MG63 (cell line): ENCODE measurements around the gene KRT2. TPM values are rescaled to one million over a fixed set of nuclear protein-coding genes. Genes with fewer than 3 reads are reported as not detected.
"Not testable (repeated sequence)": the region's sequence is repeated elsewhere in the genome, so short reads cannot be mapped to it uniquely, and the experiment has no call there.

Experiments
- DNase-seq: peaks from one replicate; pipeline ENCODE4 v3.0.0-alpha.2; 2020
- H3K27me3 ChIP-seq: fragments of 250-450 bp; sonication (Bioruptor Pico); 2 replicates; pipeline ENCODE4 v1.5.1; 2020; ENCODE audit warnings: mild to moderate bottlenecking, moderate library complexity
- H3K36me3 ChIP-seq: fragments of 250-450 bp; sonication (Bioruptor Pico); 2 replicates; pipeline ENCODE4 v1.5.1; 2020; ENCODE audit warnings: mild to moderate bottlenecking, moderate library complexity
- H3K4me3 ChIP-seq: fragments of 250-450 bp; sonication (Bioruptor Pico); 2 replicates; pipeline ENCODE4 v1.5.1; 2020; ENCODE audit warnings: mild to moderate bottlenecking, moderate library complexity
- H3K9me3 ChIP-seq: fragments of 250-450 bp; sonication (Bioruptor Pico); 2 replicates; pipeline ENCODE4 v1.5.1; 2020; ENCODE audit warnings: mild to moderate bottlenecking, moderate library complexity
- total RNA-seq: library from RNA; depleted of rRNA; stranded (reverse); fragments of >200 nt; shearing (Covaris generic); gene quantifications from 2 replicates; pipeline ENCODE4 v1.2.3, GENCODE V29; 2014; ENCODE audit warnings: low replicate concordance

The KRT2 gene
- total RNA-seq, 1 experiment from 2014 or later, result not detected

GRCh38 chr12:52673713-52674432 lies 21.9 kb upstream of the KRT2 start:
- DNase-seq, result no peak
- H3K4me3 ChIP-seq, result no peak overlapping the region
- H3K36me3 ChIP-seq, result no peaks in the 10 kb centered on the region
- no peaks in the 10 kb centered on the region for H3K9me3 ChIP-seq
- H3K27me3 ChIP-seq, result peaks cover 9% of the 10 kb centered on the region

- no peak for DNase-seq
- no peaks in the 10 kb centered on the region for H3K9me3 ChIP-seq
- H3K4me3 ChIP-seq, result no peak overlapping the region
- no peaks in the 10 kb centered on the region for H3K36me3 ChIP-seq
- H3K27me3 ChIP-seq, result peaks cover 3% of the 10 kb centered on the region
Observed at GRCh38 chr12:52673217-52673616, 21.2 kb upstream of the KRT2 start.

GRCh38 chr12:52672321-52672933 lies 20.4 kb upstream of the KRT2 start:
- DNase-seq, result no peak
- no peak overlapping the region for H3K4me3 ChIP-seq
- 0 out of 2 replicates have a peak, but pooled peaks cover 2% of the 10 kb centered on the region for H3K27me3 ChIP-seq
- no peaks in the 10 kb centered on the region for H3K36me3 ChIP-seq
- H3K9me3 ChIP-seq, result no peaks in the 10 kb centered on the region

- no peak overlapping the region for H3K4me3 ChIP-seq
- 0 out of 2 replicates have a peak, but pooled peaks cover 2% of the 10 kb centered on the region for H3K27me3 ChIP-seq
- no peaks in the 10 kb centered on the region for H3K9me3 ChIP-seq
- H3K36me3 ChIP-seq, result no peaks in the 10 kb centered on the region
- DNase-seq, result no peak
Observed at GRCh38 chr12:52670961-52671360, 18.9 kb upstream of the KRT2 start.

- H3K4me3 ChIP-seq, result no peak overlapping the region
- no peaks in the 10 kb centered on the region for H3K36me3 ChIP-seq
- no peaks in the 10 kb centered on the region for H3K9me3 ChIP-seq
- 0 out of 2 replicates have a peak, but pooled peaks cover 2% of the 10 kb centered on the region for H3K27me3 ChIP-seq
- DNase-seq, result no peak
Observed at GRCh38 chr12:52670506-52670905, 18.5 kb upstream of the KRT2 start.

GRCh38 chr12:52669941-52670340 lies 17.9 kb upstream of the KRT2 start:
- H3K4me3 ChIP-seq, H3K36me3 ChIP-seq, H3K9me3 ChIP-seq, DNase-seq, H3K27me3 ChIP-seq: not testable (repeated sequence)

GRCh38 chr12:52669426-52669825 lies 17.4 kb upstream of the KRT2 start:
- Histone ChIP-seq H3K36me3 (no peaks in the 10 kb centered on the region), H3K27me3 (0 out of 2 replicates have a peak, but pooled peaks cover 2% of the 10 kb centered on the region), H3K9me3 (no peaks in the 10 kb centered on the region), H3K4me3 (no peak overlapping the region)
- DNase-seq, result no peak

- H3K36me3 ChIP-seq, result no peaks in the 10 kb centered on the region
- no peak overlapping the region for H3K4me3 ChIP-seq
- no peak for DNase-seq
- no peaks in the 10 kb centered on the region for H3K9me3 ChIP-seq
- H3K27me3 ChIP-seq, result 0 out of 2 replicates have a peak, but pooled peaks cover 2% of the 10 kb centered on the region
Observed at GRCh38 chr12:52667931-52668330, 15.9 kb upstream of the KRT2 start.

- Histone ChIP-seq H3K4me3 (no peak overlapping the region), H3K27me3 (no peaks in the 10 kb centered on the region; the same call in 1 of the 2 replicates), H3K36me3 (no peaks in the 10 kb centered on the region), H3K9me3 (no peaks in the 10 kb centered on the region)
- no peak for DNase-seq
Observed at GRCh38 chr12:52667509-52667908, 15.5 kb upstream of the KRT2 start.

GRCh38 chr12:52666471-52666870 lies 14.5 kb upstream of the KRT2 start:
- no peak for DNase-seq
- Histone ChIP-seq H3K36me3 (no peaks in the 10 kb centered on the region), H3K27me3 (no peaks in the 10 kb centered on the region; the same call in 1 of the 2 replicates)

GRCh38 chr12:52663420-52663819 lies 11.4 kb upstream of the KRT2 start:
- no peaks in the 10 kb centered on the region for H3K36me3 ChIP-seq
- no peak overlapping the region for H3K4me3 ChIP-seq
- no peaks in the 10 kb centered on the region; the same call in 1 of the 2 replicates for H3K27me3 ChIP-seq
- DNase-seq, result no peak
- no peaks in the 10 kb centered on the region for H3K9me3 ChIP-seq

More at GRCh38 chr12:52666471-52666870, 14.5 kb upstream of the KRT2 start:
- Histone ChIP-seq H3K4me3 (no peak overlapping the region), H3K9me3 (no peaks in the 10 kb centered on the region)

GRCh38 chr12:52662918-52663229 lies 10.9 kb upstream of the KRT2 start:
- Histone ChIP-seq H3K27me3 (no peaks in the 10 kb centered on the region; the same call in 1 of the 2 replicates), H3K4me3 (no peak overlapping the region), H3K9me3 (no peaks in the 10 kb centered on the region), H3K36me3 (no peaks in the 10 kb centered on the region)
- no peak for DNase-seq

GRCh38 chr12:52662093-52662917 lies 10.3 kb upstream of the KRT2 start:
- Histone ChIP-seq H3K36me3 (no peaks in the 10 kb centered on the region), H3K9me3 (no peaks in the 10 kb centered on the region), H3K27me3 (no peaks in the 10 kb centered on the region; the same call in 1 of the 2 replicates), H3K4me3 (no peak overlapping the region)
- DNase-seq, result no peak

GRCh38 chr12:52661668-52662067 lies 9.7 kb upstream of the KRT2 start:
- H3K9me3 ChIP-seq, result no peaks in the 10 kb centered on the region
- H3K4me3 ChIP-seq, result no peak overlapping the region
- DNase-seq, result no peak
- H3K36me3 ChIP-seq, result no peaks in the 10 kb centered on the region
- H3K27me3 ChIP-seq, result no peaks in the 10 kb centered on the region; the same call in 1 of the 2 replicates

GRCh38 chr12:52660934-52661499 lies 9.0 kb upstream of the KRT2 start:
- Histone ChIP-seq H3K36me3 (no peaks in the 10 kb centered on the region), H3K9me3 (no peaks in the 10 kb centered on the region), H3K27me3 (no peaks in the 10 kb centered on the region; the same call in 1 of the 2 replicates), H3K4me3 (no peak overlapping the region)
- DNase-seq, result no peak

- Histone ChIP-seq H3K9me3 (no peaks in the 10 kb centered on the region), H3K27me3 (no peaks in the 10 kb centered on the region; the same call in 1 of the 2 replicates), H3K4me3 (no peak overlapping the region), H3K36me3 (no peaks in the 10 kb centered on the region)
- no peak for DNase-seq
Observed at GRCh38 chr12:52659951-52660350, 7.9 kb upstream of the KRT2 start.

GRCh38 chr12:52659395-52659794 lies 7.4 kb upstream of the KRT2 start:
- DNase-seq, result no peak
- no peaks in the 10 kb centered on the region for H3K36me3 ChIP-seq
- H3K27me3 ChIP-seq, result peaks cover under 1% of the 10 kb centered on the region; the same call in 1 of the 2 replicates
- H3K4me3 ChIP-seq, result no peak overlapping the region
- H3K9me3 ChIP-seq, result no peaks in the 10 kb centered on the region
